Peyer's patch (tissue), 4 donors: Measurements from ENCODE around the gene UGT1A8.

Experiments used
- CTCF ChIP-seq, 6 experiments: fragments of 450-650 bp in 4 of 6; fragments of 200-600 bp in 2 of 6; sonication (generic) in 1 of 6; IDR thresholded peaks; one replicate each; pipeline ENCODE4 v1.5.1; 2017 to 2019; ENCODE audit warnings: antibody characterized with exemption in 6 of 6, mild to moderate bottlenecking in 3 of 6, moderate library complexity in 1 of 6
- POLR2A ChIP-seq, 2 donors: fragments of 450-650 bp; IDR thresholded peaks; one replicate each; pipeline ENCODE4 v1.5.1; 2017; ENCODE audit warnings: antibody characterized with exemption in 2 of 2, mild to moderate bottlenecking in 2 of 2, moderate library complexity in 2 of 2

- TF ChIP-seq CTCF (IDR thresholded peaks at IDR 0.05): no peak
- no peak for TF ChIP-seq POLR2A (IDR thresholded peaks at IDR 0.05)
Observed at GRCh38 chr2:233611284-233611683, 6.1 kb upstream of the UGT1A8 start.
